ENCODE results near the gene LRIG1. TPM values are rescaled to one million over a fixed set of nuclear protein-coding genes. Genes with fewer than 3 reads are reported as not detected.

The LRIG1 gene
- total and polyA plus RNA-seq, 2 experiments from 2014 or later: 8.2 to 13.3 TPM

DNA sequence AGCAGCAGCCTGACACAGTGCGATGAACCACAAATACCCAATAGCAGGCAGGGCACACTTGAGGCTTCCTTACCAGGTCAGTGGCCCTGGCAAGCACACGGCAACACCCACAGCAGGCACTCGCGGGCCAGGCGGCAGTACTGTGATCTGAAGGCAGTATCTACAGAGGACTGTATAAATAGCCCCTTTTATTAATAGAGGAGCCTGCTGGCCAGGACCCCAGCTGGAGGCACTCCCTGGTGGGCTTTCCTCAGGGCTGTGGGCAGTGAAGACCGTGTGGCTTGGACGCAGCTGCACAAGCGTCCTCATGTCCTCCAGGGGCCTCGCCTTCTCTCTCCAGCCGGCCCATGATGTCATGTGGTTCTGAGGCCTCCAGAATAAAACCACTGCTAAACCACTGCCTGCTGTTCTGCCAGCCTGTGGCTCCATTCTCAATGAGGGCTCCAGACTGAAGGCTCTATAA lies 44.1 kb downstream of the LRIG1 start:
- no peak overlapping the region for H3K27ac ChIP-seq
- no peaks in the 10 kb centered on the region for H3K9me3 ChIP-seq (ENCODE audit: low read depth)
- DNase-seq (ENCODE audit: low spot score): no peak
- H3K36me3 ChIP-seq (replicated peaks; ENCODE audit: insufficient read depth, low read depth): no peaks in the 10 kb centered on the region
- no peak for TF ChIP-seq EZH2 (IDR thresholded peaks at IDR 0.05; ENCODE audit: borderline replicate concordance)
- TF ChIP-seq, protein P1, sequence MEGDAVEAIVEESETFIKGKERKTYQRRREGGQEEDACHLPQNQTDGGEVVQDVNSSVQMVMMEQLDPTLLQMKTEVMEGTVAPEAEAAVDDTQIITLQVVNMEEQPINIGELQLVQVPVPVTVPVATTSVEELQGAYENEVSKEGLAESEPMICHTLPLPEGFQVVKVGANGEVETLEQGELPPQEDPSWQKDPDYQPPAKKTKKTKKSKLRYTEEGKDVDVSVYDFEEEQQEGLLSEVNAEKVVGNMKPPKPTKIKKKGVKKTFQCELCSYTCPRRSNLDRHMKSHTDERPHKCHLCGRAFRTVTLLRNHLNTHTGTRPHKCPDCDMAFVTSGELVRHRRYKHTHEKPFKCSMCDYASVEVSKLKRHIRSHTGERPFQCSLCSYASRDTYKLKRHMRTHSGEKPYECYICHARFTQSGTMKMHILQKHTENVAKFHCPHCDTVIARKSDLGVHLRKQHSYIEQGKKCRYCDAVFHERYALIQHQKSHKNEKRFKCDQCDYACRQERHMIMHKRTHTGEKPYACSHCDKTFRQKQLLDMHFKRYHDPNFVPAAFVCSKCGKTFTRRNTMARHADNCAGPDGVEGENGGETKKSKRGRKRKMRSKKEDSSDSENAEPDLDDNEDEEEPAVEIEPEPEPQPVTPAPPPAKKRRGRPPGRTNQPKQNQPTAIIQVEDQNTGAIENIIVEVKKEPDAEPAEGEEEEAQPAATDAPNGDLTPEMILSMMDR (IDR thresholded peaks at IDR 0.05; ENCODE audit: poor library complexity): no peak
- TF ChIP-seq EZH2phosphoT487 (IDR thresholded peaks at IDR 0.05; ENCODE audit: low read depth, severe bottlenecking, unreplicated experiment): no peak
- no peak overlapping the region for H3K4me2 ChIP-seq
- H3K4me1 ChIP-seq (ENCODE audit: insufficient read depth): no peaks in the 10 kb centered on the region
- no peaks in the 10 kb centered on the region for H3K9me2 ChIP-seq (replicated peaks; ENCODE audit: insufficient read depth)
- no peak overlapping the region for H3K4me3 ChIP-seq
- peaks cover 4% of the 10 kb centered on the region for H3K79me2 ChIP-seq
- H3K27me3 ChIP-seq: no peaks in the 10 kb centered on the region
- 98% methylated on average over 10 of the region's 10 CpGs for WGBS (ENCODE audit: low lambda C conversion rate, missing lambda C conversion rate)
- no peak overlapping the region for H2AFZ ChIP-seq
- no peaks in the 10 kb centered on the region for H4K20me1 ChIP-seq (ENCODE audit: insufficient read depth, poor library complexity, severe bottlenecking)

DNA sequence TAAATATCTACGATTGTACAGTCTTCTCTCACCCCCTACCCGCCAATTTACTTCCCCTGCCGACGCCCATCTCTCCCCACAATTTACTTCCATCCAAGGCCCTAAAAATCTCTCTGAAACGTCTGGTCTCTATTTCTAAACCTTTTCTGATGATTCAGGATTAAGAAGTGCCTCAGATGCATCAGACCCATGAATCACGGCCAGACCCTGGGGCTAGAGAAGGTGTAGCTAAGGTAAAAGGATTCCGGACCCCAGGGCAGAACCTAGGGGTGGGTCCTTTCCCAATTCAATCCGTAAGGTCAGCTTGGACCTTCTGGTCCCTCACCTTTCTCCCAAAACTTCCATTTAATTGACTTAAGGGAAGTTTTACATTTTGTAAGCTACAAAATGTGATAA lies 46.4 kb downstream of the LRIG1 start:
- Histone ChIP-seq H3K4me2 (no peak overlapping the region), H3K9me2 (replicated peaks; ENCODE audit: insufficient read depth) (no peaks in the 10 kb centered on the region), H3K9me3 (ENCODE audit: low read depth) (no peaks in the 10 kb centered on the region), H3K36me3 (replicated peaks; ENCODE audit: insufficient read depth, low read depth) (no peaks in the 10 kb centered on the region), H3K79me2 (no peaks in the 10 kb centered on the region), H2AFZ (no peak overlapping the region), H3K27me3 (no peaks in the 10 kb centered on the region), H4K20me1 (ENCODE audit: insufficient read depth, poor library complexity, severe bottlenecking) (no peaks in the 10 kb centered on the region), H3K27ac (no peak overlapping the region), H3K4me3 (no peak overlapping the region), H3K4me1 (ENCODE audit: insufficient read depth) (no peaks in the 10 kb centered on the region)
- WGBS (ENCODE audit: low lambda C conversion rate, missing lambda C conversion rate): 92% methylated on average over 8 of the region's 8 CpGs
- TF ChIP-seq, protein P1 (IDR thresholded peaks at IDR 0.05; ENCODE audit: poor library complexity): no peak
- TF ChIP-seq EZH2 (IDR thresholded peaks at IDR 0.05; ENCODE audit: borderline replicate concordance): no peak
- no peak for TF ChIP-seq EZH2phosphoT487 (IDR thresholded peaks at IDR 0.05; ENCODE audit: low read depth, severe bottlenecking, unreplicated experiment)
- no peak for DNase-seq (ENCODE audit: low spot score)

DNA sequence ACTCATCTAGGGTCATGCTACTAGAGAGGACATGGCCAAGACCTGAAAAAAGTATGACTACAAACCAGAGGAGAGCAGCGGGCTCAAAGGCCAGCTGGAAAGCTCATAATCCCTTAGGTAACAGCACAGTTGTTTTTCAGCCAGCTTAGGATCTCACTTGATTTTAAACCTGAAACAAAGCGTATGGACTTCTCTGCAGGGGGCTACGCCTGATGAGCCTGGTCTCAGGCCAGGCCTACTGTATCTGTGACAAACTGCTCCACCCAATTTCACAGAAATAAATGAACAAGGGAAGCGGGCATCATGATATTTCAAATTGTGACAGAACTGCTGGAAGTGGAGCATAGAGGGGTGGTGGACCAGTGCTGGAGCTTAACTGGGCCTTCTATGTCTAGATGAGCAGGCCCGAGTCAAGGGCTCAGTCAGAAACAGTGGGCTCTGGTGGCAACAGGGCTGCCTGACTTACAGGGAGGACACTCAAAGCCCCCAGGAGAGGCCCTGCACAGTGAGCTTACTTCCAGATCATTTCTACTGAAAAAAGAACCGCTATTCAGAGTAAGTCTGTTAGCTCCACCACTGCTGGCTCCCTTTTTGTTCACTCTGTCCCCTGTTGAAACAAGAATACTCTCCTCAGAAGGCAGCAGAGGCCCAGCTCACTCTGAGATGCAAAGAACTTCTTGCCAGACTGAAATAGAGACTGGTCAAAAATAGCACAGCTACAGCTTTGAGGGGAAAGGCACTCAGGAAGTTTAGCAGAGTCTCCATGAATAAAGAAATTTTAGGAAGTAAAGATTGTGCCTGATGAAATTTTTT lies 47.0 kb downstream of the LRIG1 start:
- no peaks in the 10 kb centered on the region for H3K27me3 ChIP-seq
- no peak for DNase-seq (ENCODE audit: low spot score)
- no peaks in the 10 kb centered on the region for H3K9me2 ChIP-seq (replicated peaks; ENCODE audit: insufficient read depth)
- H3K27ac ChIP-seq: no peak overlapping the region
- H3K9me3 ChIP-seq (ENCODE audit: low read depth): no peaks in the 10 kb centered on the region
- WGBS (ENCODE audit: low lambda C conversion rate, missing lambda C conversion rate): 91% methylated on average over 6 of the region's 6 CpGs
- H3K4me3 ChIP-seq: no peak overlapping the region
- no peaks in the 10 kb centered on the region for H3K36me3 ChIP-seq (replicated peaks; ENCODE audit: insufficient read depth, low read depth)
- no peaks in the 10 kb centered on the region for H3K4me1 ChIP-seq (ENCODE audit: insufficient read depth)
- H3K4me2 ChIP-seq: no peak overlapping the region
- no peak overlapping the region for H2AFZ ChIP-seq
- TF ChIP-seq, protein P1 (IDR thresholded peaks at IDR 0.05; ENCODE audit: poor library complexity): no peak
- TF ChIP-seq EZH2phosphoT487 (IDR thresholded peaks at IDR 0.05; ENCODE audit: low read depth, severe bottlenecking, unreplicated experiment): no peak
- TF ChIP-seq EZH2 (IDR thresholded peaks at IDR 0.05; ENCODE audit: borderline replicate concordance): no peak
- no peaks in the 10 kb centered on the region for H3K79me2 ChIP-seq
- no peaks in the 10 kb centered on the region for H4K20me1 ChIP-seq (ENCODE audit: insufficient read depth, poor library complexity, severe bottlenecking)
